Measurements from ENCODE around the gene EPHB2. TPM values are rescaled to one million over a fixed set of nuclear protein-coding genes. Genes with fewer than 3 reads are reported as not detected.

The EPHB2 gene
- total and polyA plus RNA-seq, 2 donors (not counting 1 experiment from before 2014, with no cell fraction given): 0.07 to 0.39 TPM

GRCh38 chr1:22895357-22895756 lies 184.7 kb downstream of the EPHB2 start:
- no peak overlapping the region for H2AFZ ChIP-seq (ENCODE audit: insufficient read depth, low read depth, low read length, poor library complexity, severe bottlenecking)
- no peaks in the 10 kb centered on the region for H3K79me2 ChIP-seq (ENCODE audit: control insufficient read depth, insufficient read depth, low read length)
- TF ChIP-seq CTCF (IDR thresholded peaks at IDR 0.05): no peak
- TF ChIP-seq EZH2 (IDR thresholded peaks at IDR 0.05; ENCODE audit: borderline replicate concordance, insufficient read depth, low read depth, low read length, poor library complexity, severe bottlenecking): no peak
- no peaks in the 10 kb centered on the region for H3K36me3 ChIP-seq (replicated peaks in 1 of 2; ENCODE audit: control extremely low read depth in 1 of 2, control insufficient read depth in 1 of 2, extremely low read depth in 1 of 2, insufficient read depth in 2 of 2, low read length in 1 of 2)
- no peak overlapping the region for H3K9ac ChIP-seq (ENCODE audit: low read length)
- no peak overlapping the region for H3K4me2 ChIP-seq (replicated peaks; ENCODE audit: low read depth, low read length, poor library complexity, severe bottlenecking)
- no peak for ATAC-seq (ENCODE audit: low read depth)
- POLR2A ChIA-PET: no interaction called here
- no peaks in the 10 kb centered on the region for H3K9me3 ChIP-seq (ENCODE audit: control extremely low read depth in 1 of 3, control insufficient read depth in 2 of 3, insufficient read depth in 1 of 3, low read length in 2 of 3)
- Mint-ChIP-seq H3K27ac (no peak overlapping the region), H3K4me1 (no peaks in the 10 kb centered on the region), H3K4me3 (no peak overlapping the region), H3K9me3 (ENCODE audit: insufficient read depth) (no peaks in the 10 kb centered on the region), H3K27me3 (peaks cover 43% of the 10 kb centered on the region)
- CTCF ChIA-PET: no interaction called here
- intact Hi-C loops (cut with micrococcal nuclease): no loop called here
- H4K20me1 ChIP-seq (ENCODE audit: control insufficient read depth, insufficient read depth, low read length, poor library complexity, severe bottlenecking): no peaks in the 10 kb centered on the region
- no peaks in the 10 kb centered on the region for H3K4me1 ChIP-seq (ENCODE audit: control insufficient read depth in 2 of 2, insufficient read depth in 2 of 2, low read length in 2 of 2)
- no peak for DNase-seq
- peaks cover 0 to 8% (median 0%) of the 10 kb centered on the region in 4 experiments for H3K27me3 ChIP-seq (replicated peaks in 1 of 4; ENCODE audit: control extremely low read depth in 1 of 4, control insufficient read depth in 3 of 4, insufficient read depth in 4 of 4, low read length in 3 of 4)
- no peak overlapping the region for H3K4me3 ChIP-seq (ENCODE audit: control extremely low read depth in 1 of 5, extremely low read depth in 1 of 5, insufficient read depth in 1 of 5, low read depth in 2 of 5, low read length in 4 of 5)
- H3K27ac ChIP-seq (ENCODE audit: low read length in 2 of 2): no peak overlapping the region
- WGBS (ENCODE audit: insufficient coverage): 92% methylated on average over 7 of the region's 9 CpGs

- Histone ChIP-seq H2AFZ (ENCODE audit: insufficient read depth, low read depth, low read length, poor library complexity, severe bottlenecking) (no peak overlapping the region), H3K4me2 (replicated peaks; ENCODE audit: low read depth, low read length, poor library complexity, severe bottlenecking) (no peak overlapping the region), H3K79me2 (ENCODE audit: control insufficient read depth, insufficient read depth, low read length) (no peaks in the 10 kb centered on the region), H3K9ac (ENCODE audit: low read length) (no peak overlapping the region), H3K36me3 (replicated peaks in 1 of 2; ENCODE audit: control extremely low read depth in 1 of 2, control insufficient read depth in 1 of 2, extremely low read depth in 1 of 2, insufficient read depth in 2 of 2, low read length in 1 of 2) (no peaks in the 10 kb centered on the region), H3K27ac (ENCODE audit: low read length in 2 of 2) (no peak overlapping the region), H3K9me3 (ENCODE audit: control extremely low read depth in 1 of 3, control insufficient read depth in 2 of 3, insufficient read depth in 1 of 3, low read length in 2 of 3) (no peaks in the 10 kb centered on the region), H4K20me1 (ENCODE audit: control insufficient read depth, insufficient read depth, low read length, poor library complexity, severe bottlenecking) (no peaks in the 10 kb centered on the region), H3K4me3 (ENCODE audit: control extremely low read depth in 1 of 5, extremely low read depth in 1 of 5, insufficient read depth in 1 of 5, low read depth in 2 of 5, low read length in 4 of 5) (no peak overlapping the region), H3K27me3 (replicated peaks in 1 of 4; ENCODE audit: control extremely low read depth in 1 of 4, control insufficient read depth in 3 of 4, insufficient read depth in 4 of 4, low read length in 3 of 4) (peaks cover 0 to 8% (median 0%) of the 10 kb centered on the region in 4 experiments), H3K4me1 (ENCODE audit: control insufficient read depth in 2 of 2, insufficient read depth in 2 of 2, low read length in 2 of 2) (no peaks in the 10 kb centered on the region)
- WGBS (ENCODE audit: insufficient coverage): 90% methylated on average over 7 of the region's 7 CpGs
- DNase-seq: no peak
- no peak for TF ChIP-seq EZH2 (IDR thresholded peaks at IDR 0.05; ENCODE audit: borderline replicate concordance, insufficient read depth, low read depth, low read length, poor library complexity, severe bottlenecking)
- Mint-ChIP-seq H3K4me1 (no peaks in the 10 kb centered on the region), H3K27ac (no peak overlapping the region), H3K9me3 (ENCODE audit: insufficient read depth) (no peaks in the 10 kb centered on the region), H3K4me3 (no peak overlapping the region), H3K27me3 (peaks cover 49% of the 10 kb centered on the region)
- ChIA-PET CTCF (no interaction called here), POLR2A (no interaction called here)
- no peak for ATAC-seq (ENCODE audit: low read depth)
- intact Hi-C loops (cut with micrococcal nuclease): no loop called here
Measured at GRCh38 chr1:22896184-22896583, 185.5 kb downstream of the EPHB2 start.

Data from B cell (primary cell).